Stimulated activated CD4-positive, alpha-beta T cell treated with anti-CD3 and anti-CD28 coated beads, Interleukin-4, amount 100 ng/mL, for 48 hours (primary cell): ENCODE data around the gene GPR132.
A peak's percentile ranks its signal among the peaks of the same experiment; 100 is the strongest.

Experiments
- DNase-seq, 2 donors: peaks; one replicate each; pipeline ENCODE4 v3.0.0-alpha.2; 2020; ENCODE audit warnings: low read depth in 2 of 2

GPR132 gene

GRCh38 chr14:105061428-105062047 is 3.7 kb downstream of the GPR132 start:
- DNase-seq, result peak; percentile 37 to 67

- peak in 1 of 2 donors; percentile 39 for DNase-seq
Observed at GRCh38 chr14:105060751-105061427, 4.3 kb downstream of the GPR132 start.

- DNase-seq, result no peak
Observed at GRCh38 chr14:105059925-105060565, 5.2 kb downstream of the GPR132 start.

GRCh38 chr14:105059035-105059924 is 6.0 kb downstream of the GPR132 start:
- DNase-seq, result peak in 1 of 2 donors; percentile 43

- DNase-seq, result no peak
Observed at GRCh38 chr14:105058521-105059034, 6.7 kb downstream of the GPR132 start.

- DNase-seq, result no peak
Observed at GRCh38 chr14:105056303-105056831, 8.9 kb downstream of the GPR132 start.

GRCh38 chr14:105055736-105056302 is 9.4 kb downstream of the GPR132 start:
- no peak for DNase-seq

- DNase-seq, result no peak
Observed at GRCh38 chr14:105055334-105055733, 9.9 kb downstream of the GPR132 start.

GRCh38 chr14:105053996-105054395 is 11.2 kb downstream of the GPR132 start:
- no peak for DNase-seq

- DNase-seq, result no peak
Observed at GRCh38 chr14:105053421-105053820, 11.8 kb downstream of the GPR132 start.

- DNase-seq, result no peak
Observed at GRCh38 chr14:105052110-105052458, 13.1 kb downstream of the GPR132 start.

- DNase-seq, result no peak
Observed at GRCh38 chr14:105051182-105052109, 13.8 kb downstream of the GPR132 start.

GRCh38 chr14:105050551-105050897 is 14.7 kb downstream of the GPR132 start:
- no peak for DNase-seq

- no peak for DNase-seq
Observed at GRCh38 chr14:105049753-105050550, 15.3 kb downstream of the GPR132 start.

- DNase-seq, result no peak
Observed at GRCh38 chr14:105047283-105048016, 17.8 kb downstream of the GPR132 start.

GRCh38 chr14:105046891-105047282 is 18.3 kb downstream of the GPR132 start:
- no peak for DNase-seq

- DNase-seq, result peak; percentile 88 to 97
Observed at GRCh38 chr14:105045710-105046326, 19.4 kb downstream of the GPR132 start.

- DNase-seq, result no peak
Observed at GRCh38 chr14:105043641-105044040, 21.6 kb downstream of the GPR132 start.
